ENCODE data around the gene TFF3.

GRCh38 chr21:42290505-42290904, 24.7 kb downstream of the TFF3 start:
- no peak for TF ChIP-seq CTCF (conservative IDR thresholded peaks at IDR 0.05; ENCODE audit: low read depth, low read length)
- TF ChIP-seq EZH2 (IDR thresholded peaks at IDR 0.05; ENCODE audit: borderline replicate concordance, low read depth, low read length, poor library complexity, severe bottlenecking), result no peak

All from A673 (cell line).